K562 (cell line): ENCODE data around the gene N4BP2L1. TPM values are rescaled to one million over a fixed set of nuclear protein-coding genes. Genes with fewer than 3 reads are reported as not detected.
A peak's percentile ranks its signal among the peaks of the same experiment; 100 is the strongest.

Source experiments
- CEBPZ ChIP-seq: fragments of 150-350 bp; IDR thresholded peaks from 2 replicates; pipeline ENCODE4 v1.6.1; 2014; ENCODE audit warnings: low read depth, mild to moderate bottlenecking, low read length, borderline replicate concordance
- CREB1 ChIP-seq, 2 experiments: sonication (generic) in 1 of 2; formaldehyde crosslinking in 1 of 2; IDR thresholded peaks; 2 replicates each; pipeline versions ENCODE4 v1.6.1 to v1.8.0; 2012 to 2022; ENCODE audit warnings: inconsistent platforms in 1 of 2, mild to moderate bottlenecking in 1 of 2, missing genetic modification reagents in 1 of 2, moderate library complexity in 1 of 2
- DDX20 ChIP-seq: fragments of 450-650 bp; IDR thresholded peaks from 2 replicates; pipeline ENCODE4 v1.6.1; 2016; ENCODE audit warnings: missing genetic modification characterization, low read depth, mild to moderate bottlenecking, missing compliant biosample characterization, moderate library complexity
- ETV5 ChIP-seq: sonication (generic); formaldehyde crosslinking; IDR thresholded peaks from 2 replicates; pipeline ENCODE4 v1.4.0; 2020; ENCODE audit warnings: low read depth, mild to moderate bottlenecking, missing genetic modification reagents
- EZH2 ChIP-seq: IDR thresholded peaks from 2 replicates; pipeline ENCODE4 v1.6.1; 2012; ENCODE audit warnings: low read depth, mild to moderate bottlenecking, inconsistent platforms, low read length, borderline replicate concordance
- FOXO4 ChIP-seq: fragments of 450-650 bp; formaldehyde crosslinking; IDR thresholded peaks from 2 replicates; pipeline ENCODE4 v1.4.0; 2020; ENCODE audit warnings: mild to moderate bottlenecking, moderate library complexity
- GABPB2 ChIP-seq: fragments of 250-450 bp; sonication (Bioruptor Pico); conservative IDR thresholded peaks from 2 replicates; pipeline ENCODE4 v1.5.1; 2021; ENCODE audit warnings: mild to moderate bottlenecking
- HLTF ChIP-seq: fragments of 450-650 bp; IDR thresholded peaks from 2 replicates; pipeline ENCODE4 v1.6.1; 2016
- KLF6 ChIP-seq: fragments of 250-450 bp; sonication (Bioruptor Pico); IDR thresholded peaks from 2 replicates; pipeline ENCODE4 v1.4.0; 2020; ENCODE audit warnings: mild to moderate bottlenecking, moderate library complexity, borderline replicate concordance
- MEIS2 ChIP-seq: fragments of 450-650 bp; IDR thresholded peaks from 2 replicates; pipeline ENCODE4 v1.6.1; 2014; ENCODE audit warnings: mild to moderate bottlenecking; ENCODE audit not compliant: partially characterized antibody
- PURB ChIP-seq: sonication (generic); formaldehyde crosslinking; IDR thresholded peaks from 2 replicates; pipeline ENCODE4 v1.9.0; 2021; ENCODE audit warnings: low read depth, mild to moderate bottlenecking, missing genetic modification reagents
- RBM25 ChIP-seq: fragments of 200-400 bp; formaldehyde crosslinking; IDR thresholded peaks from 2 replicates; pipeline ENCODE4 v1.6.1; 2018; ENCODE audit warnings: low read length, low read depth, moderate library complexity; ENCODE audit not compliant: severe bottlenecking
- SMARCE1 ChIP-seq: fragments of 450-650 bp; IDR thresholded peaks from 2 replicates; pipeline ENCODE4 v1.7.1; 2016; ENCODE audit warnings: mild to moderate bottlenecking
- TRIM25 ChIP-seq: fragments of 450-650 bp; IDR thresholded peaks from 2 replicates; pipeline ENCODE4 v1.7.0; 2016; ENCODE audit warnings: borderline replicate concordance
- TSHZ1 ChIP-seq: fragments of 250-450 bp; sonication (Bioruptor Pico); IDR thresholded peaks from 2 replicates; pipeline ENCODE4 v1.4.0; 2020; ENCODE audit warnings: mild to moderate bottlenecking, moderate library complexity
- ZNF24 ChIP-seq: fragments of 450-650 bp; IDR thresholded peaks from 2 replicates; pipeline ENCODE4 v1.6.1; 2016
- ZNF253 ChIP-seq: fragments of 250-450 bp; sonication (Bioruptor Pico); conservative IDR thresholded peaks from 2 replicates; pipeline ENCODE4 v1.6.1; 2021; ENCODE audit warnings: mild to moderate bottlenecking
- ZNF431 ChIP-seq: sonication (generic); formaldehyde crosslinking; IDR thresholded peaks from 2 replicates; pipeline ENCODE4 v1.8.0; 2022; ENCODE audit warnings: mild to moderate bottlenecking, missing genetic modification reagents
- polyA plus RNA-seq, 8 experiments: library from polyadenylated mRNA; depleted of rRNA in 4 of 8; stranded (reverse) in 5 of 8; unstranded in 3 of 8; fragments of >200 nt; fragmentation: Nextera tagmentation in 2 of 8; fragmentation: Illumina TruSeq in 1 of 8; extraction: Ambion mirVana in 2 of 8; extraction: Trizol in 1 of 8; gene quantifications; 2 replicates each; pipeline versions ENCODE4 v1.2.1 to v1.2.3, GENCODE V29; 2011 to 2014; ENCODE audit warnings: inconsistent platforms in 1 of 8, missing spikeins in 1 of 8
- total RNA-seq, 7 experiments: library from RNA; depleted of rRNA in 6 of 7; stranded (reverse); fragments of >200 nt in 6 of 7; fragmentation: Illumina TruSeq in 2 of 7; extraction: Trizol in 2 of 7; gene quantifications; 2 replicates each; pipeline versions ENCODE4 v1.2.1 to v1.2.3, GENCODE V29; 2011 to 2021; ENCODE audit warnings: low replicate concordance in 1 of 7

The N4BP2L1 gene
- total and polyA plus RNA-seq, 9 of the 15 experiments (the other 6 are each of a cell fraction or from before 2014, with no cell fraction given), result 0.06 to 0.33 (median 0.15) TPM; not detected in 1

GRCh38 chr13:32471187-32471922 lies 43.4 kb upstream of the N4BP2L1 start (continued):
- no peak for TF ChIP-seq FOXO4
- no peak for TF ChIP-seq ETV5
- TF ChIP-seq KLF6 (CRISPR knock-in tag), result no peak
- peak; percentile 78 for TF ChIP-seq MEIS2
- no peak for TF ChIP-seq SMARCE1
- no peak for TF ChIP-seq HLTF
- TF ChIP-seq ZNF24, result no peak
- TF ChIP-seq CREB1 (IDR thresholded peaks at IDR 0.05), result no peak
- TF ChIP-seq CREB1 (CRISPR knock-in tag; IDR thresholded peaks at IDR 0.05), result no peak
- peak; percentile 59 for TF ChIP-seq RBM25
- TF ChIP-seq CEBPZ, result no peak
- TF ChIP-seq GABPB2 (CRISPR knock-in tag), result no peak
- TF ChIP-seq PURB (CRISPR knock-in tag), result no peak
- TF ChIP-seq TRIM25, result no peak
- no peak for TF ChIP-seq TSHZ1
- TF ChIP-seq DDX20 (tag), result no peak
- no peak for TF ChIP-seq ZNF431 (CRISPR knock-in tag)
- TF ChIP-seq ZNF253, result no peak
- TF ChIP-seq EZH2, result no peak
